K562 (cell line): Measurements from ENCODE around the gene VIPR2. TPM values are rescaled to one million over a fixed set of nuclear protein-coding genes. Genes with fewer than 3 reads are reported as not detected.
A peak's percentile ranks its signal among the peaks of the same experiment; 100 is the strongest.

Experiments
- HDAC2 ChIP-seq: fragments of 450-650 bp; IDR thresholded peaks from 2 replicates; pipeline ENCODE4 v1.6.1; 2016; ENCODE audit warnings: mild to moderate bottlenecking
- JUND ChIP-seq, 2 experiments: IDR thresholded peaks; 2 replicates in 1 of 2; 3 replicates in 1 of 2; pipeline ENCODE4 v1.6.1; 2011; ENCODE audit warnings: borderline replicate concordance in 2 of 2, low read depth in 2 of 2, low read length in 2 of 2, improper control_type of control experiment in 1 of 2, missing biosample characterization in 1 of 2, missing genetic modification characterization in 1 of 2, missing genetic modification reagents in 1 of 2
- MGA ChIP-seq: fragments of 450-650 bp; IDR thresholded peaks from 2 replicates; pipeline ENCODE4 v1.6.1; 2016; ENCODE audit warnings: mild to moderate bottlenecking, moderate library complexity
- NFIC ChIP-seq: fragments of 450-650 bp; IDR thresholded peaks from 2 replicates; pipeline ENCODE4 v1.6.1; 2017; ENCODE audit warnings: mild to moderate bottlenecking, inconsistent platforms
- NONO ChIP-seq, 2 experiments: fragments of 200-400 bp in 1 of 2; fragments of 450-650 bp in 1 of 2; formaldehyde crosslinking in 1 of 2; IDR thresholded peaks; 2 replicates each; pipeline ENCODE4 v1.6.1; 2017; ENCODE audit warnings: low read depth in 2 of 2, mild to moderate bottlenecking in 2 of 2, moderate library complexity in 2 of 2, low read length in 1 of 2
- OTX1 ChIP-seq: fragments of 450-650 bp; formaldehyde crosslinking; IDR thresholded peaks from 2 replicates; pipeline ENCODE4 v1.4.0; 2022; ENCODE audit warnings: mild to moderate bottlenecking
- PTTG1 ChIP-seq: fragments of 450-650 bp; IDR thresholded peaks from 2 replicates; pipeline ENCODE4 v1.6.1; 2016; ENCODE audit warnings: low read depth, mild to moderate bottlenecking, missing genetic modification characterization, missing compliant biosample characterization
- RBBP5 ChIP-seq: fragments of 200-600 bp; sonication (generic); IDR thresholded peaks from 2 replicates; pipeline ENCODE4 v1.6.1; 2012; ENCODE audit warnings: borderline replicate concordance, mild to moderate bottlenecking, low read length, control low read depth, inconsistent platforms; ENCODE audit not compliant: insufficient read depth, poor library complexity, severe bottlenecking
- ZKSCAN8 ChIP-seq: fragments of 200-800 bp; sonication (Bioruptor generic); IDR thresholded peaks from 2 replicates; pipeline ENCODE4 v1.6.1; 2016; ENCODE audit warnings: missing genetic modification characterization, missing compliant biosample characterization
- ZNF253 ChIP-seq: fragments of 250-450 bp; sonication (Bioruptor Pico); conservative IDR thresholded peaks from 2 replicates; pipeline ENCODE4 v1.6.1; 2021; ENCODE audit warnings: mild to moderate bottlenecking
- polyA plus RNA-seq, 8 experiments: library from polyadenylated mRNA; depleted of rRNA in 4 of 8; stranded (reverse) in 5 of 8; unstranded in 3 of 8; fragments of >200 nt; fragmentation: Nextera tagmentation in 2 of 8; fragmentation: Illumina TruSeq in 1 of 8; extraction: Ambion mirVana in 2 of 8; extraction: Trizol in 1 of 8; gene quantifications; 2 replicates each; pipeline versions ENCODE4 v1.2.1 to v1.2.3, GENCODE V29; 2011 to 2014; ENCODE audit warnings: inconsistent platforms in 1 of 8, missing spikeins in 1 of 8
- total RNA-seq, 7 experiments: library from RNA; depleted of rRNA in 6 of 7; stranded (reverse); fragments of >200 nt in 6 of 7; fragmentation: Illumina TruSeq in 2 of 7; extraction: Trizol in 2 of 7; gene quantifications; 2 replicates each; pipeline versions ENCODE4 v1.2.1 to v1.2.3, GENCODE V29; 2011 to 2021; ENCODE audit warnings: low replicate concordance in 1 of 7
- TF ChIP-seq, protein P1 (sequence below): fragments of 250-450 bp; sonication (Bioruptor Pico); IDR thresholded peaks from 2 replicates; pipeline ENCODE4 v1.8.0; 2022; ENCODE audit warnings: moderate library complexity, mild to moderate bottlenecking, inconsistent platforms
- TF ChIP-seq, protein P2 (sequence below): sonication (generic); formaldehyde crosslinking; IDR thresholded peaks from 2 replicates; pipeline ENCODE4 v1.8.0; 2022; ENCODE audit warnings: mild to moderate bottlenecking, missing genetic modification reagents

Gene VIPR2
- total and polyA plus RNA-seq, 9 of the 15 experiments (the other 6 are each of a cell fraction or from before 2014, with no cell fraction given): 0.04 TPM; not detected in 8

DNA sequence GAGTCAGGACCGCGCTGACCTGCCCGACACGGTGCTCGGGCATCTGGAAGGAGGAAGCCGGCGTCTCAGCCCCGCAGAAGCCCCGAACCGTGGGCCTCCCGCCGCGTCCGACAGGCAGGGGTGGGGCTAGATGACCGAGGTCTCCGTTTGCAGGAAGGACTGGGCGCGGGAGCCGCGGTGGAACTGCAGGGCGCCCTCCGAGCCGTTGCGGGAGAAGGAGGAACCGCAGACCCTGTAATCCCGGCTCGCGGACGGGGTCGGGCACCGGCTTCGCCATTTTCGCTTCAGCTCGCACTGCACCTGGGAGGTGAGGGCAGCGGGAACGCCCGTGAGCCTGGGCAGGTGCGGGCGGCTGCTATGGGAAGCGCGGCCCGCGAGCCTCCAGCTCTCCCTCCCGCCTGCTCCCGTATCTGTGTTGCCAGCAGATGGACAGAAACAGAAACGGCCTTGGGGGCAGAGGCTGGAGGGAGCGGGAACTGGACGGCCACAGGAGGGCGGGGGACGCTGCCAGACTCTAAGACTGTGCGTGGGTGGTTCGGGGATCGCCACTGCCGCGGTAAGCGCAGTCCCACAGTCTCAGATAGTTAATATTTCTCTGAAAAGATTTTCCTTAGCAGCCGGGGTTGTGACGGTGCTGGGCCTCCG, 114.1 kb downstream of the VIPR2 start (continued):
- TF ChIP-seq NONO (IDR thresholded peaks at IDR 0.05; ENCODE audit: low read depth in 2 of 2, low read length in 1 of 2) (peak in 1 of 2 experiments; percentile 67; a peak in 1 of 4 replicates), NFIC (peak; percentile 66; the same call in 1 of the 2 replicates), MGA (peak; percentile 90), PTTG1 (tag) (no peak), ZKSCAN8 (CRISPR knock-in tag) (no peak), OTX1 (CRISPR knock-in tag) (no peak), RBBP5 (peak; percentile 71), ZNF253 (CRISPR knock-in tag) (no peak), HDAC2 (peak; percentile 49), JUND (IDR thresholded peaks at IDR 0.05; ENCODE audit: borderline replicate concordance, low read depth, low read length) (peak; percentile 49; the same call in 1 of the 2 replicates), JUND (tag; IDR thresholded peaks at IDR 0.05; ENCODE audit: borderline replicate concordance, low read depth, low read length) (peak; percentile 16; the same call in 1 of the 3 replicates)
- TF ChIP-seq, protein P1, sequence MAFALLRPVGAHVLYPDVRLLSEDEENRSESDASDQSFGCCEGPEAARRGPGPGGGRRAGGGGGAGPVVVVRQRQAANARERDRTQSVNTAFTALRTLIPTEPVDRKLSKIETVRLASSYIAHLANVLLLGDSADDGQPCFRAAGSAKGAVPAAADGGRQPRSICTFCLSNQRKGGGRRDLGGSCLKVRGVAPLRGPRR (CRISPR knock-in tag): no peak
- TF ChIP-seq, protein P2, sequence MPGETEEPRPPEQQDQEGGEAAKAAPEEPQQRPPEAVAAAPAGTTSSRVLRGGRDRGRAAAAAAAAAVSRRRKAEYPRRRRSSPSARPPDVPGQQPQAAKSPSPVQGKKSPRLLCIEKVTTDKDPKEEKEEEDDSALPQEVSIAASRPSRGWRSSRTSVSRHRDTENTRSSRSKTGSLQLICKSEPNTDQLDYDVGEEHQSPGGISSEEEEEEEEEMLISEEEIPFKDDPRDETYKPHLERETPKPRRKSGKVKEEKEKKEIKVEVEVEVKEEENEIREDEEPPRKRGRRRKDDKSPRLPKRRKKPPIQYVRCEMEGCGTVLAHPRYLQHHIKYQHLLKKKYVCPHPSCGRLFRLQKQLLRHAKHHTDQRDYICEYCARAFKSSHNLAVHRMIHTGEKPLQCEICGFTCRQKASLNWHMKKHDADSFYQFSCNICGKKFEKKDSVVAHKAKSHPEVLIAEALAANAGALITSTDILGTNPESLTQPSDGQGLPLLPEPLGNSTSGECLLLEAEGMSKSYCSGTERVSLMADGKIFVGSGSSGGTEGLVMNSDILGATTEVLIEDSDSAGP (CRISPR knock-in tag): 0 out of 2 replicates have a peak, but pooled peaks have one; percentile 68
